Panc1 (cell line): ENCODE measurements around the gene CHST5. TPM values are rescaled to one million over a fixed set of nuclear protein-coding genes. Genes with fewer than 3 reads are reported as not detected.

Source experiments
- ATAC-seq: fragments of 200-7000 bp; cut with Tn5 transposase; 2 replicates; pipeline ENCODE4 v1.9.1; 2020; ENCODE audit warnings: mild to moderate bottlenecking, moderate library complexity
- BruUV-seq: library from RNA; stranded (reverse); fragments of 400-500 nt; replicated peaks from 2 replicates; lab custom pipeline; 2021; lab: Mats Ljungman, UMichigan
- CTCF ChIA-PET: fragments of 300-600 bp; sonication (Branson Sonifier 250); formaldehyde crosslinking; loops from one replicate; lab custom pipeline; 2022; ENCODE audit warnings: antibody characterized with exemption; lab: Charles Lee
- POLR2A ChIA-PET: fragments of 300-600 bp; sonication (Branson Sonifier 250); formaldehyde crosslinking; loops from one replicate; lab custom pipeline; 2022; ENCODE audit warnings: antibody characterized with exemption; lab: Charles Lee
- DNase-seq: peaks from one replicate; pipeline ENCODE4 v3.0.0-alpha.2; 2010; ENCODE audit warnings: low read depth, low spot score
- H3K27ac ChIP-seq: 2 replicates; pipeline ENCODE4 v1.5.1; 2011; ENCODE audit warnings: mild to moderate bottlenecking, low read length, inconsistent platforms
- H3K27me3 ChIP-seq: fragments of 200-500 bp; sonication (Bioruptor generic); 2 replicates; pipeline ENCODE4 v1.6.0; 2014; ENCODE audit warnings: low read length, inconsistent platforms; ENCODE audit not compliant: control insufficient read depth, insufficient read depth
- H3K36me3 ChIP-seq: fragments of 200-500 bp; sonication (Bioruptor generic); 2 replicates; pipeline ENCODE4 v1.5.1; 2014; ENCODE audit warnings: inconsistent platforms, mild to moderate bottlenecking, low read length, moderate library complexity; ENCODE audit not compliant: control insufficient read depth, insufficient read depth
- H3K4me1 ChIP-seq: 2 replicates; pipeline ENCODE4 v1.5.1; 2011; ENCODE audit warnings: inconsistent platforms, mild to moderate bottlenecking, low read length, moderate library complexity; ENCODE audit not compliant: control insufficient read depth, insufficient read depth
- H3K4me3 ChIP-seq, 2 experiments: 2 replicates each; pipeline ENCODE4 v1.5.1; 2011 to 2012; ENCODE audit warnings: low read depth in 2 of 2, low read length in 2 of 2, mild to moderate bottlenecking in 2 of 2, inconsistent platforms in 1 of 2, moderate library complexity in 1 of 2
- H3K9me3 ChIP-seq: fragments of 200-500 bp; sonication (Bioruptor generic); 2 replicates; pipeline ENCODE4 v1.5.1; 2014; ENCODE audit warnings: low read depth, mild to moderate bottlenecking, inconsistent platforms, low read length, moderate library complexity; ENCODE audit not compliant: control insufficient read depth, insufficient read depth
- CTCF ChIP-seq: fragments of 450-650 bp; IDR thresholded peaks from 2 replicates; pipeline ENCODE4 v1.5.1; 2017; ENCODE audit warnings: mild to moderate bottlenecking
- POLR2AphosphoS5 ChIP-seq: IDR thresholded peaks from 2 replicates; pipeline ENCODE4 v1.6.1; 2012; ENCODE audit warnings: mild to moderate bottlenecking, low read depth, low read length, moderate library complexity
- REST ChIP-seq, 2 experiments: IDR thresholded peaks; 2 replicates each; pipeline ENCODE4 v1.6.1; 2011 to 2012; ENCODE audit warnings: low read depth in 2 of 2, control low read depth in 1 of 2, low read length in 1 of 2, mild to moderate bottlenecking in 1 of 2, moderate library complexity in 1 of 2; ENCODE audit not compliant: insufficient read depth in 1 of 2
- SIN3A ChIP-seq: IDR thresholded peaks from 2 replicates; pipeline ENCODE4 v1.6.1; 2012; ENCODE audit warnings: low read depth, mild to moderate bottlenecking, low read length, moderate library complexity, borderline replicate concordance; ENCODE audit not compliant: insufficient read depth
- TCF7L2 ChIP-seq: IDR thresholded peaks from 2 replicates; pipeline ENCODE4 v1.6.1; 2011; ENCODE audit warnings: mild to moderate bottlenecking, low read depth, low read length, inconsistent platforms
- in situ Hi-C: cut with HindIII; loops from 2 replicates; pipeline ENCODE4 v1.10.0; 2016; ENCODE audit warnings: low sequenced_read_pairs, low pct_unique_long_range_greater_than_20kb
- intact Hi-C: fragments of 100-400 bp; cut with micrococcal nuclease; formaldehyde crosslinking; loops from one replicate; pipeline ENCODE4 v1.10.0; 2022; ENCODE audit not compliant: unreplicated experiment
- total RNA-seq: library from RNA; stranded (reverse); gene quantifications from one replicate; pipeline ENCODE4 v1.2.1, GENCODE V29; 2021; ENCODE audit not compliant: unreplicated experiment

CHST5 gene
- total RNA-seq, 1 experiment from 2014 or later = 0.15 TPM

- Histone ChIP-seq H3K4me1 (no peaks in the 10 kb centered on the region), H3K36me3 (no peaks in the 10 kb centered on the region; the same call in 1 of the 2 replicates), H3K4me3 (no peak overlapping the region), H3K27ac (no peak overlapping the region), H3K9me3 (no peaks in the 10 kb centered on the region), H3K27me3 (peaks cover 2% of the 10 kb centered on the region; the same call in 1 of the 2 replicates)
- ChIA-PET POLR2A (no interaction called here), CTCF (no interaction called here)
- intact Hi-C loops = no loop called here
- no peak for ATAC-seq
- no TSS peak for BruUV-seq
- TF ChIP-seq TCF7L2 (no peak), CTCF (no peak), POLR2AphosphoS5 (no peak), REST (IDR thresholded peaks at IDR 0.05; ENCODE audit: insufficient read depth in 1 of 2, low read depth in 2 of 2, low read length in 1 of 2) (no peak), SIN3A (no peak)
- in situ Hi-C loops = no loop called here
- no peak for DNase-seq
These were observed 32.0 kb upstream of the CHST5 start for GRCh38 chr16:75567911-75568310.

- in situ Hi-C loops = no loop called here
These were observed 30.9 kb upstream of the CHST5 start for GRCh38 chr16:75566758-75567255.

More at GRCh38 chr16:75566758-75567255, 30.9 kb upstream of the CHST5 start:
- Histone ChIP-seq H3K4me3 (peak overlapping the region; percentile 81 to 93), H3K4me1 (no peaks in the 10 kb centered on the region), H3K36me3 (no peaks in the 10 kb centered on the region; the same call in 1 of the 2 replicates), H3K27me3 (peaks cover 7% of the 10 kb centered on the region; the same call in 1 of the 2 replicates), H3K27ac (peak overlapping the region; percentile 70), H3K9me3 (no peaks in the 10 kb centered on the region)
- TF ChIP-seq SIN3A (no peak), REST (IDR thresholded peaks at IDR 0.05; ENCODE audit: insufficient read depth in 1 of 2, low read depth in 2 of 2, low read length in 1 of 2) (peak; percentile 62 to 66; a peak in 3 of 4 replicates)
- peak; percentile 8; the same call in 1 of the 2 replicates for ATAC-seq
- no TSS peak for BruUV-seq
- CTCF ChIA-PET = interaction anchor here (0.6 kb wide), 1 partner anchor 49 kb away, joined by 3 read pairs; no protein-coding TSS in a partner anchor
- POLR2A ChIA-PET = interaction anchor here (0.7 kb wide), 1 partner anchor 1988 kb away, joined by 3 read pairs; no protein-coding TSS in a partner anchor
- no peak for DNase-seq
- intact Hi-C loops = no loop called here
